Neural crest cell (in vitro differentiated cells): ENCODE results near the gene GIPC2. TPM values are rescaled to one million over a fixed set of nuclear protein-coding genes. Genes with fewer than 3 reads are reported as not detected.

Experiments
- DNase-seq: peaks from one replicate; pipeline ENCODE4 v3.0.0; 2021; ENCODE audit warnings: low read depth, mixed read lengths, low spot score
- H3K27ac Mint-ChIP-seq: one replicate; pipeline ENCODE4 v1.8.0; 2021; ENCODE audit warnings: mild to moderate bottlenecking, mixed read lengths; ENCODE audit not compliant: unreplicated experiment
- H3K27me3 Mint-ChIP-seq: 2 replicates; pipeline ENCODE4 v1.8.0; 2021; ENCODE audit warnings: low read depth, mild to moderate bottlenecking, mixed read lengths
- H3K36me3 Mint-ChIP-seq: 2 replicates; pipeline ENCODE4 v1.8.0; 2021; ENCODE audit warnings: low read depth, mild to moderate bottlenecking, mixed read lengths
- H3K4me1 Mint-ChIP-seq: 2 replicates; pipeline ENCODE4 v1.8.0; 2021; ENCODE audit warnings: mixed read lengths
- H3K4me3 Mint-ChIP-seq: one replicate; pipeline ENCODE4 v1.8.0; 2021; ENCODE audit warnings: mild to moderate bottlenecking, mixed read lengths
- H3K9me3 Mint-ChIP-seq: 2 replicates; pipeline ENCODE4 v1.8.0; 2021; ENCODE audit warnings: mixed read lengths
- CTCF ChIP-seq: fragments of 200-600 bp; sonication (generic); conservative IDR thresholded peaks from 2 replicates; pipeline ENCODE4 v1.5.0; 2021; ENCODE audit warnings: antibody characterized with exemption, mild to moderate bottlenecking
- total RNA-seq: library from RNA; stranded (reverse); gene quantifications from 2 replicates; pipeline ENCODE4 v1.2.1, GENCODE V29; 2021

The GIPC2 gene
- total RNA-seq, 1 donor from 2014 or later = not detected

GRCh38 chr1:78029793-78030192, 16.0 kb upstream of the GIPC2 start:
- no peak for DNase-seq
- Mint-ChIP-seq H3K4me3 (no peak overlapping the region), H3K9me3 (no peaks in the 10 kb centered on the region), H3K27ac (no peak overlapping the region), H3K27me3 (no peaks in the 10 kb centered on the region), H3K4me1 (peaks cover 4% of the 10 kb centered on the region), H3K36me3 (no peaks in the 10 kb centered on the region)
- no peak for TF ChIP-seq CTCF

DNA sequence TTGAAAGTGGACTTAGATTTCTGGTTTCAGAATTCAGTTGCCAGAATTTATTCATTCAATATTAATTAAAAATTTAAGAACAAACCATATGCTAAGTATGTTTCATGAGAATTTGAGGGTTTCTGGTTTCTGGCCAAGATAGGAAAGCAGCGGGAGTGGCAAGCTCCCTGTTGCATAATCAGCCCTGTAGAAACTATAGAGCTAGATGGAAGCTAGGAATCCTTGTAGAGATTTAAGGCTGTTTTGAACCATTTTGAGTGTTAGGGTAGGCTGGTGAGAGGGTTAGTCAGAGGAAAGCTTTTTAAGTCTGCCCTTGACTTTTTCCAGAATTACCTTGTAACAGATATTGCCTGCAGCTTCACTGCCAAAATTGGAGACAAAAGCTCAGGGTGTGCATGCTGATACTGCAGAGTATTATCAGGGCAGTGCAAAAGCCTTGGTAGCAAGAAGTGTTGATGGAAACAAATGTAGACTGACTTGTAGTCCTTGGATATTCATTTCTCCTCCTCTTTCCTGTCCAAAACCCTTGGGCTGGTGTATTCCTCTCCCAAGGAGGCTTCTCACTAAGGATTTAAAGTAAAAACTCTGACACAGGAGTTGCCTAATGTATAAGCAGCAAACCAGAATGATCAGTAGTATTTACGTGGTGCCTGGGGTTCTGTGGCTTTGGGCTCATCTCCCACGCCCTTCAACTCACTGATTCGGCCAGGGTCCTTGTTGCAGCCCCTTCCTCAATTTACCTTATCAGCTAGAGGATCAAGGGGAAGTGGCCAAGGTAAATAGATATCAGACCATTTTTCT, 12.6 kb upstream of the GIPC2 start:
- no peak for DNase-seq
- Mint-ChIP-seq H3K27me3 (no peaks in the 10 kb centered on the region), H3K4me3 (no peak overlapping the region), H3K27ac (no peak overlapping the region), H3K9me3 (no peaks in the 10 kb centered on the region), H3K4me1 (peaks cover 4% of the 10 kb centered on the region), H3K36me3 (no peaks in the 10 kb centered on the region)
- TF ChIP-seq CTCF = no peak

- DNase-seq = no peak
- Mint-ChIP-seq H3K27ac (no peak overlapping the region), H3K9me3 (no peaks in the 10 kb centered on the region), H3K27me3 (no peaks in the 10 kb centered on the region), H3K4me1 (peaks cover 4% of the 10 kb centered on the region), H3K4me3 (no peak overlapping the region), H3K36me3 (no peaks in the 10 kb centered on the region)
- TF ChIP-seq CTCF = no peak
Measured at GRCh38 chr1:78033797-78034172, 12.0 kb upstream of the GIPC2 start.

DNA sequence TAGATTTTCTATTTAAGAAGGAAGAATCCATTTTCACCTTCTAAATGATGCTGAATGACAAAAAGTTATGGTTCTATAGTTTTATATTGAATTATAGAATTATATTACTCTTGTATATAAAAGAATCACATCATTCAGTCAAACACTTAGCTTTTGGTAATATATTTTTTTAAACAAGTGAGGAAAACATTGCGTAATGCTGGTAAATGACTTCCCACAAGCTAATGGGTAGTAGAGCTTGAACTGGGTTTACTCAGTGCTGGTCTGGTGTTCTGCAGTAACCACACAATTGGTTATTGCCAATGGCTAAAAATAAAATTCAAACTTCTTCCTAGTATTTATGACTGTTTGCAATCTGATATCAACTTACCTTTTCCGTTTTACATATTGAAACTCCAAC, 10.6 kb upstream of the GIPC2 start:
- H3K9me3 Mint-ChIP-seq = no peaks in the 10 kb centered on the region
- H3K4me1 Mint-ChIP-seq = no peaks in the 10 kb centered on the region
- no peak for DNase-seq
- H3K27ac Mint-ChIP-seq = no peak overlapping the region
- no peaks in the 10 kb centered on the region for H3K36me3 Mint-ChIP-seq
- no peak overlapping the region for H3K4me3 Mint-ChIP-seq
- TF ChIP-seq CTCF = no peak
- peaks cover 6% of the 10 kb centered on the region for H3K27me3 Mint-ChIP-seq

GRCh38 chr1:78036450-78036849, 9.3 kb upstream of the GIPC2 start:
- Mint-ChIP-seq H3K4me1 (no peaks in the 10 kb centered on the region), H3K4me3 (no peak overlapping the region), H3K36me3 (no peaks in the 10 kb centered on the region), H3K27ac (no peak overlapping the region), H3K27me3 (peaks cover 16% of the 10 kb centered on the region), H3K9me3 (no peaks in the 10 kb centered on the region)
- DNase-seq = no peak
- no peak for TF ChIP-seq CTCF
